Common myeloid progenitor, CD34-positive (primary cell): ENCODE data around the gene DDI2.

Experiments
- CTCF ChIA-PET: fragments of 350-600 bp; sonication (Branson Sonifier 250); formaldehyde crosslinking; loops from one replicate; lab custom pipeline; 2021; ENCODE audit warnings: antibody characterized with exemption; lab: Charles Lee
- POLR2A ChIA-PET: fragments of 350-600 bp; sonication (Branson Sonifier 250); formaldehyde crosslinking; loops from one replicate; lab custom pipeline; 2021; ENCODE audit warnings: antibody characterized with exemption; lab: Charles Lee
- DNase-seq, 3 donors: peaks; one replicate each; pipeline versions ENCODE4 v3.0.0 to v3.0.0-alpha.2; 2013
- H3K27ac ChIP-seq, 2 experiments: 1 replicate in 1 of 2; 2 replicates in 1 of 2; pipeline ENCODE4 v1.7.0; 2013; ENCODE audit warnings: inconsistent platforms in 2 of 2, low read length in 2 of 2, mild to moderate bottlenecking in 2 of 2, low read depth in 1 of 2, moderate library complexity in 1 of 2; ENCODE audit not compliant: severe bottlenecking in 2 of 2, insufficient read depth in 1 of 2, poor library complexity in 1 of 2
- H3K27me3 ChIP-seq, 5 experiments: replicated peaks in 2 of 5; 1 replicate in 3 of 5; 2 replicates in 2 of 5; pipeline versions ENCODE4 v1.6.1 to v1.7.0; 2013; ENCODE audit warnings: low read length in 4 of 5, mild to moderate bottlenecking in 2 of 5, moderate library complexity in 2 of 5, inconsistent platforms in 1 of 5; ENCODE audit not compliant: insufficient read depth in 5 of 5, control insufficient read depth in 4 of 5
- H3K36me3 ChIP-seq, 4 experiments: 1 replicate in 2 of 4; 2 replicates in 2 of 4; pipeline versions ENCODE4 v1.6.1 to v1.7.0; 2013; ENCODE audit warnings: low read length in 3 of 4, control low read depth in 1 of 4, mild to moderate bottlenecking in 1 of 4; ENCODE audit not compliant: control insufficient read depth in 4 of 4, insufficient read depth in 4 of 4
- H3K4me1 ChIP-seq, 4 experiments: 1 replicate in 3 of 4; 2 replicates in 1 of 4; pipeline versions ENCODE4 v1.6.1 to v1.7.1; 2013; ENCODE audit warnings: low read length in 3 of 4, mild to moderate bottlenecking in 3 of 4, control low read depth in 1 of 4, inconsistent platforms in 1 of 4, moderate library complexity in 1 of 4; ENCODE audit not compliant: control insufficient read depth in 4 of 4, insufficient read depth in 4 of 4; ENCODE audit errors: control extremely low read depth in 1 of 4
- H3K4me3 ChIP-seq, 7 experiments: 1 replicate in 4 of 7; 2 replicates in 3 of 7; pipeline versions ENCODE4 v1.5.1 to v1.7.0; 2013; ENCODE audit warnings: mild to moderate bottlenecking in 7 of 7, low read length in 6 of 7, moderate library complexity in 6 of 7, inconsistent platforms in 2 of 7, low read depth in 2 of 7, control low read depth in 1 of 7; ENCODE audit not compliant: insufficient read depth in 4 of 7, control insufficient read depth in 1 of 7; ENCODE audit errors: extremely low read depth in 1 of 7
- H3K9me3 ChIP-seq, 5 experiments: 1 replicate in 4 of 5; 2 replicates in 1 of 5; pipeline versions ENCODE4 v1.6.1 to v1.7.1; 2013; ENCODE audit warnings: low read length in 4 of 5, mild to moderate bottlenecking in 2 of 5, inconsistent platforms in 1 of 5, low read depth in 1 of 5, moderate library complexity in 1 of 5; ENCODE audit not compliant: control insufficient read depth in 4 of 5, insufficient read depth in 2 of 5; ENCODE audit errors: control extremely low read depth in 1 of 5
- WGBS: methylation state at CpG from one replicate; pipeline ENCODE4 v1.1.5; 2013; ENCODE audit not compliant: insufficient coverage; 5-methylcytosine and 5-hydroxymethylcytosine counted together

The DDI2 gene

DNA sequence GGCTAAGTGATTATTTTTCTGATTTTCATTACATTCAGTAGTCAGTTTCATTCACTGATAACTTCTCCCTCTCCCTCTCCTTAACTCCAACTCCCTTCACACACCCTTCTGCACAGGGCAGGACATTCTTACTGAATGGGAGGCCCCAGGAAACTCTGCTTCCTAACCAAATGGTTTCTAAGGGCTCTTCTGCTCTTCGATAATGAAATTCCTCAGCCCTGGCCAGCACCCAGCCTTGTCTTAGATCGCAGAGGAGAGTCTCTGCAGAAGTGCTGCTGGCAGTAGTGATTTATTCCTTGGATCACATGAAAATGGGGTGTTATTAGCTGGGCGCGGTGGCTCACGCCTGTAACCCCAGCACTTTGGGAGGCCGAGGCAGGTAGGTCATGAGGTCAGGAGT lies 83.2 kb downstream of the DDI2 start:
- Histone ChIP-seq H3K27ac (no peak overlapping the region), H3K4me1 (peaks cover 8 to 25% (median 14%) of the 10 kb centered on the region in 4 experiments), H3K9me3 (no peaks in the 10 kb centered on the region), H3K4me3 (no peak overlapping the region), H3K27me3 (no peaks in the 10 kb centered on the region), H3K36me3 (peaks cover 0 to 12% (median 4%) of the 10 kb centered on the region in 4 experiments)
- CTCF ChIA-PET: interaction anchor here (1.0 kb wide), 1 partner anchor 10 kb away, joined by 3 read pairs; no protein-coding TSS in a partner anchor
- 100% methylated on average over 6 of the region's 6 CpGs for WGBS
- no peak for DNase-seq
- POLR2A ChIA-PET: interaction anchor here (0.6 kb wide), 1 partner anchor 25 kb away, joined by 3 read pairs; no protein-coding TSS in a partner anchor

DNA sequence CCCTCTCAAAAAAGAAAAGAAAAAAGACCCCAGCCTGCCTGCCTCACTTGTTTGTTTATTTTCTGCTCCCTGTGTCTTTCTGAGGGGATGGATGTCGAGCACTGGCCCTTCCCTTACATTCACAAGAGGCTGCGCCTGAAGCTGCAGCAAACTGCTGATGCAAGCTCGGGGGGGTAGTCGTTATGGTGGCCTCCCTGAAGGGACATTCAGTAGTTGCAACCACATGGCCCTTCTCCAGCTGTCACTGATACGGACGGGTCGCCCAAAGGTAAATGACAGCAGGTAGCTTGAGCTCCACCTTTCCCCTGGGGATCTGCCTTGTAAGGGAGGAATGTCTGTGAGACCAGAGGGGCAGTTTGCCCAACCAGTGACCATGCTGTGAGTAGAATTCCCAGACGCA lies 84.5 kb downstream of the DDI2 start:
- Histone ChIP-seq H3K4me3 (no peak overlapping the region), H3K9me3 (no peaks in the 10 kb centered on the region), H3K27ac (no peak overlapping the region), H3K36me3 (peaks cover 0 to 19% (median 7%) of the 10 kb centered on the region in 4 experiments), H3K4me1 (peaks cover 8 to 18% (median 12%) of the 10 kb centered on the region in 4 experiments), H3K27me3 (no peaks in the 10 kb centered on the region)
- ChIA-PET POLR2A (interaction anchor here (0.6 kb wide), 1 partner anchor 60 kb away, joined by 4 read pairs; no protein-coding TSS in a partner anchor), CTCF (interaction anchor here (1.0 to 1.2 kb wide), 2 partner anchors 13 to 106 kb away, joined by 3 read pairs; no protein-coding TSS in a partner anchor)
- 95% methylated on average over 5 of the region's 8 CpGs for WGBS
- no peak for DNase-seq

DNA sequence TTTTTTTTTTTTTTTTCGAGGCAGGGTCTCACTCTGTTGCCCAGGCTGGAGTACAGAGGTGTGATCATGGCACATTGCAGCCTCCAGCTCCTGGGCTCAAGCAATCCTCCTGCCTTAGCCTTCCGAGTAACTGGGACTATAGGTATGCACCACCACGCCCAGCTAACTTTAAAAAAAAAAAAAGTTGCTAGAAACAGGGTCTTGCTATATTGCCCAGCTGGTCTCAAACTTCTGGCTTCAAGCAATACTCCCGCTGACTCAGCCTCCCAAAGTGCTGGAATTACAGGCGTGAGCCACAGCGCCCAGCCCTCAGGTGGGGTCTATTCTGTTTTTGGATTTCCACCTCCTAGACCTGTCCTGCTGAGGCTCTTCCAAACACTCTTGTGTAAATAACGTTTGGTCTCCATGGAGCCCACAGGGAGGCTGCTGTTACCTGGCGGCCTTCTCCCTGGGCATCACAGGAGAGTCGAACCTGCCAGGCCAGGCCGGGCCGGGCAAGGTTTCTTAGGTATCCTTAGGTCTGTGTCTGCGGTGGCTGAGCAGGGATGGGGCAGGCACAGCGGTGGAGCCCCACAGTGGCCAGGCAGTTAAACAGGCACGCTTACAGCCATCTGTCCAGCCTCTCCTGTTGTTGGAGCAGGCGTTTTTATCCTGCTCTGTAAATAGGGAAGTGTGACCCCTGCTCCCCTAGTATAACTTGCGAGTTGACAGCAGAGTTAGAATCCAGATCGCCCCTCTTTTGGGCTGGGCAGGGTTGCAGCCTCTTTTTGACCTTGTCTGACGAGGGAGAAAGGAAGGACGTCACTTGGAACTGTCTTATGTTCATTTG lies 85.7 kb downstream of the DDI2 start:
- Histone ChIP-seq H3K4me3 (no peak overlapping the region), H3K36me3 (peaks cover 0 to 19% (median 7%) of the 10 kb centered on the region in 4 experiments), H3K9me3 (no peaks in the 10 kb centered on the region), H3K27me3 (no peaks in the 10 kb centered on the region), H3K27ac (no peak overlapping the region), H3K4me1 (peaks cover under 1 to 7% (median 2%) of the 10 kb centered on the region in 4 experiments)
- WGBS: 97% methylated on average over 16 of the region's 19 CpGs
- ChIA-PET CTCF (interaction anchor here (1.2 kb wide), 1 partner anchor 107 kb away, joined by 3 read pairs; no protein-coding TSS in a partner anchor), POLR2A (interaction anchor here (0.5 kb wide), 1 partner anchor 21 kb away, joined by 3 read pairs; no protein-coding TSS in a partner anchor)
- no peak for DNase-seq

DNA sequence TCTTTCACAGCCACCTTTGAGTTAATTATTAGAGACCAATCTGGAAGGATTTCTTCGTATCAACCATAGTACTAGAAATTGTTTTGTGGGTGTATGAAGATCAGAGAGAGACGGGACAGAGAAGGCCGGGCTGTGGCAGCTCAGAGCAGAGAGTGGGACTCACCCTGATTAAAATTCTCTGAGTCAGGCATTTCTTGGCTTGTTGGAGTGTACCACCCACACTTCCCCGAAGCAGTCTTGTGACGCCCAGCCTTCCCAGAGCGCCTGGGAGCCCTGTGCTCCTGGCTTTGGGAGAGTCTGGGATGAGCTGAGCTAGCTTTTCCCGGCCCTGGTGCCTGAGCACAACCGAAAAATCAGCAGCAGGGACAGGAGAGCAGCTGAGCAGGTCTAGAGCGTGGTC lies 86.3 kb downstream of the DDI2 start:
- Histone ChIP-seq H3K4me3 (no peak overlapping the region), H3K4me1 (peaks cover 0 to 2% (median 0%) of the 10 kb centered on the region in 4 experiments), H3K36me3 (peaks cover 0 to 19% (median 7%) of the 10 kb centered on the region in 4 experiments), H3K9me3 (no peaks in the 10 kb centered on the region), H3K27me3 (no peaks in the 10 kb centered on the region), H3K27ac (no peak overlapping the region)
- POLR2A ChIA-PET: interaction anchor here (0.5 kb wide), 1 partner anchor 22 kb away, joined by 3 read pairs; no protein-coding TSS in a partner anchor
- 100% methylated on average over 7 of the region's 9 CpGs for WGBS
- CTCF ChIA-PET: interaction anchor here (1.0 kb wide), 1 partner anchor 12 kb away, joined by 3 read pairs; no protein-coding TSS in a partner anchor
- no peak for DNase-seq

DNA sequence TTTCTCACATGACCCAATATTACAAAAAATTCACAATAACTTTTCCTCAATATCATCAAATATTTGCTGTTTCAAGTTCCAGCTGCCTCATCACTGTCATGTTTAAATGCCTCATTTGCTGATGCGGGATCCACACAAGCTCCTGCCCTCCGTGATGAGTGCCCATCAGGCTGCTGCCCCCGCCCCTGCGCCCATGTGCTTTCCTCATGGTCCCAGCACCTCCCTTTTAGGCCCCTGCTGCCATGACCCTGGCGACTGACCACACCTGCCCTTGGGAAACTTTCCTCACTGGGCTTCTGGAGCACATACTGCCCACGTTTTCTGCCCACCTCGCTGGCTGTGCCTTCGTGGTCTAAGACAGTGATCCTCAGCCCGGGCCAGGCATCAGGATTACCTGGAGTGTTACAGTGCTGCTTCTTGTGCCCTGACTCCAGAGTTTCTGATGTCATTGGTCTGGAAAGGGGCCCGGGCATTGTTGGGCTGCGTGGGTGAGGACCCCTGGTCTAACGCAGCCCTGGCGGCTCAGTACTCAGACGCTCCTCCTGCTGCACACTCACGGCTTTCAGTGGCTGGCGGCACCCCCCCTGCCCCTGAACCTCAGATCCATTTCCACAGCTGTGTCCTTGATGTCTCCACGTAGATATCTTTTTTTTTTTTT lies 87.4 kb downstream of the DDI2 start:
- H3K4me3 ChIP-seq: no peak overlapping the region
- CTCF ChIA-PET: interaction anchor here (1.0 kb wide), 1 partner anchor 13 kb away, joined by 3 read pairs; no protein-coding TSS in a partner anchor
- no peaks in the 10 kb centered on the region for H3K4me1 ChIP-seq

DNA sequence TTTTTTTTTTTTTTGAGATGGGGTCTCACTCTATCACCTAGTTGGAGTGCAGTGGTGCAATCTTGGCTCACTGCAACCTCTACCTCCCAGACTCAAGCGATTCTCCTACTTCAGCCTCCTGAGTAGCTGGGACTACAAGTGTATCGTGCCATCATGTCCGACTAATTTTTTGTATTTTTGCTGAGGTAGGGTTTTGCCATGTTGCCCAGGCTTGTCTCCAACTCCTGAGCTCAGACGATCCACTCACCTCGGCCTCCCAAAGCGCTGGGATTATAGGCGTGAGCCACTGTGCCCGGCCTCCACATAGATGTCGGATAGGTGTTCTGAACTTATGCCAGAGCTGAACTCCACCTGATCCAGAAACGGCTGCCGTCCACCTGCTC lies 87.9 kb downstream of the DDI2 start:
- H3K4me3 ChIP-seq: no peak overlapping the region
- H3K27me3 ChIP-seq: no peaks in the 10 kb centered on the region
- no peaks in the 10 kb centered on the region for H3K9me3 ChIP-seq
- DNase-seq: no peak
- ChIA-PET POLR2A (interaction anchor here (0.6 kb wide), 1 partner anchor 53 kb away, joined by 4 read pairs; no protein-coding TSS in a partner anchor), CTCF (interaction anchor here (0.5 to 2.4 kb wide), 2 partner anchors 14 to 100 kb away, joined by 4 to 6 read pairs; no protein-coding TSS in a partner anchor)
- no peaks in the 10 kb centered on the region for H3K4me1 ChIP-seq
- H3K36me3 ChIP-seq: peaks cover 0 to 19% (median 7%) of the 10 kb centered on the region in 4 experiments
- H3K27ac ChIP-seq: no peak overlapping the region
- WGBS: 98% methylated on average over 9 of the region's 11 CpGs

More for the DNA sequence above, 87.4 kb downstream of the DDI2 start:
- H3K27me3 ChIP-seq: no peaks in the 10 kb centered on the region
- peaks cover 0 to 19% (median 7%) of the 10 kb centered on the region in 4 experiments for H3K36me3 ChIP-seq
- 96% methylated on average over 10 of the region's 17 CpGs for WGBS
- DNase-seq: no peak
- POLR2A ChIA-PET: interaction anchor here (0.6 kb wide), 1 partner anchor 52 kb away, joined by 4 read pairs; no protein-coding TSS in a partner anchor
- H3K27ac ChIP-seq: no peak overlapping the region
- H3K9me3 ChIP-seq: no peaks in the 10 kb centered on the region
